ENCODE data around the gene AIM2. TPM values are rescaled to one million over a fixed set of nuclear protein-coding genes. Genes with fewer than 3 reads are reported as not detected.

The AIM2 gene
- total RNA-seq, 2 donors from 2014 or later, result 0.69 TPM; not detected in 1

DNA sequence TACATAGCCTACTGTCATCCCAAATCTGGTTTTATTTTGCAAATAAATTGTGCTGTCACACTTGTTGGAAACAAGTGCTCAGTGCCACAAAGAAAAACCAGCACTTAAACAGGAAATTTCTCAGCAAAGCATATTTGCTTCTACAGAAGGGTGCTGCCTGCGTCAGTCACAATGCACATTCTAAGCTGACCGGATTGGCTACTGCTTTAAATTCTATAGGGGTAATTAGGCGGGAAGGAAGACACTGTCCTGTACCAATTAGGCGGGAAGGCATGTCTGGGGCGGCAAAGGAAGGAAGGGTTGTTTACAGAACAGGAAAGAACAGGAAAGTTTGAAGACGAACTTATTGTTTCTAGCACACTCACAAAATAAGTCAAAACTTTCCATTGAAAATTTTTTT, 64.1 kb downstream of the AIM2 start:
- H3K4me1 ChIP-seq, result no peaks in the 10 kb centered on the region
- H3K36me3 ChIP-seq, result no peaks in the 10 kb centered on the region
- H3K27ac ChIP-seq, result peak overlapping the region; percentile 58
- peak overlapping the region in 1 of 2 donors; percentile 31 for H3K9ac ChIP-seq (ENCODE audit: low read depth in 2 of 2, low read length in 2 of 2)
- peak overlapping the region; percentile 1 for H3K4me3 ChIP-seq
- no peak for TF ChIP-seq CTCF (IDR thresholded peaks at IDR 0.05)
- intact Hi-C loops (cut with DNase I), result no loop called here
- peak; percentile 42 for DNase-seq
- H3K27me3 ChIP-seq, result no peaks in the 10 kb centered on the region
- H3K9me3 ChIP-seq, result no peaks in the 10 kb centered on the region

Other genes starting within 250 kb of the AIM2 start
- gene MNDA, start 245.4 kb downstream of the AIM2 start, total RNA-seq, result 1 to 10 TPM in 1 of 2 donors, under 1 TPM in 1; 0.37 to 4.1 TPM
- under 1 TPM; 0.61 to 0.86 TPM for gene PYHIN1, start 145.2 kb downstream of the AIM2 start, total RNA-seq
- gene IFI16, start 66.9 kb downstream of the AIM2 start, total RNA-seq, result 10 to 100 TPM; 15.1 to 36.0 TPM
- gene CADM3, start 94.8 kb upstream of the AIM2 start, total RNA-seq, result 1 to 10 TPM; 2.7 to 8.7 TPM
- gene ACKR1, start 128.1 kb upstream of the AIM2 start, total RNA-seq, result 10 to 100 TPM; 11.6 to 23.9 TPM
- gene FCER1A, start 225.6 kb upstream of the AIM2 start, total RNA-seq, result 1 to 10 TPM in 1 of 2 donors, under 1 TPM in 1; 0.47 to 1.5 TPM